Left renal pelvis (tissue), 4 donors: ENCODE results near the gene NEMF. TPM values are rescaled to one million over a fixed set of nuclear protein-coding genes. Genes with fewer than 3 reads are reported as not detected.
"Not testable (repeated sequence)": the region's sequence is repeated elsewhere in the genome, so short reads cannot be mapped to it uniquely, and the experiment has no call there.

Experiments
- DNase-seq, 4 donors: peaks; one replicate each; pipeline ENCODE4 v3.0.0-alpha.2; 2013; ENCODE audit warnings: low read depth in 4 of 4, low spot score in 3 of 4
- polyA plus RNA-seq, 4 donors: library from polyadenylated mRNA; unstranded; fragments of 120-200 nt; gene quantifications; one replicate each; pipeline ENCODE4 v1.2.1, GENCODE V29; 2013; ENCODE audit not compliant: insufficient read length in 4 of 4

The NEMF gene
- polyA plus RNA-seq, 4 donors = 52.8 to 97.6 (median 91.2) TPM

DNA sequence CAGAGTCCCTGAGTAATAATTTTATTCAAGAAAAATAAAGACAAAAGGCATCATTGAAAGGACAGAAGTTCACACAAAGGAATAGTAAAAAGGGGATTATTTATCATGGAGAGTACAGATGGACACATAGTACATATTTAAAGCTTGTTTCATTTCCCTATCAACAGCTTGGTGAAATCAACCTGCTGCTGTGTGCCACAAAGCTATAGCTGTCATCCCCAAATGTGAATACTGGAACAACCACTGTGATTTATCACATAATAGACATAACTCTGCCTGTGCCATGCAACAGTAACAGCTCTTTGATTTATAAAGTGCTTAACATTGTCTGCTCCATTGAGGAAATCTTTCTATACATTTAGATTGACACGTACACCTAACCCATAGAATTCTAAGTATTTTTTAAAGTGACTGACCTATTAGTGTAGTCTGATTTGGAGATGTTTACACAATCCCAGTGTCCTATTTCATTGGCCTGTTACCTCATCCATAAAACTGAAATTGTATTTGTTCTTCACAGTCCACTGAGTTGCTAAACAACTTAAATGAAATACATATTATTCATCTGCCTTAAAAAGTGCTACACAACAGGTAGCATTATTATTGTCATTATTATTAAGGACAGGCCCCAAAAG lies 3.3 kb downstream of the NEMF start:
- no peak for DNase-seq

DNA sequence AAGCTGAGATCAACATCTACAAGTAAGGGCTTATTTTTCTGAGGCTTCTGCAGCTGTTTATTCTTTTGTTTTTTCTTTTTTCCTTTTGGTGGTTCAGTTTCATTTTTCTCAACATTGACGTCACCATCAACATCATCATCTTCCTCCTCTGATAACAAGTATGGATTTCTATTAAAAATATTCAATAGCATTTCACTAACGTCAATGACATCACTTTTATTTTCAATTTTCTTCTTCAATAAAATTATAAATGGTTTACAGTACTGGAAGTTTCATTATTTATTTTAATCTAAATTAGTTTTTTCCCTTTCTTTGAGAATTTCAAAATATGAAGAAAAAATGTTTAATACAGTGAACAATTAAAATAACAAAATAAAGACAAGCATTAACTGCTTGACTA lies 23.9 kb downstream of the NEMF start:
- DNase-seq = no peak

DNA sequence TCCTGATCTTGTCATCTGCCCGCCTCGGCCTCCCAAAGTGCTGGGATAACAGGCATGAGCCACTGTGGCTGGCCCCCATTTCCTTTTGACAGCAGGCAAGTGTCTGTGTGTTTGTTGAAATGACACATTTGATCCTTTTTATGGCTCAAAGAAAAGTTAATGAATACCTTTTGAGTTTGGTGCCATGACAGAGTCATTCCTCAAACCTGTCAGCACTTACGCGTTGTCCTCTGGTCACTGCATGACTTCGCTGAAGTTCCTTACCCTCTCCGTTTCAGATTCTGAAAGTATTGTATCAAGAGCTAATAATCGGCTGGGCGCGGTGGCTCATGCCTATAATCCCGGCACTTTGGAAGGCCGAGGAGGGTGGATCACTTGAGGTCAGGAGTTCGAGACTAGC lies 32.4 kb downstream of the NEMF start:
- no peak for DNase-seq

DNA sequence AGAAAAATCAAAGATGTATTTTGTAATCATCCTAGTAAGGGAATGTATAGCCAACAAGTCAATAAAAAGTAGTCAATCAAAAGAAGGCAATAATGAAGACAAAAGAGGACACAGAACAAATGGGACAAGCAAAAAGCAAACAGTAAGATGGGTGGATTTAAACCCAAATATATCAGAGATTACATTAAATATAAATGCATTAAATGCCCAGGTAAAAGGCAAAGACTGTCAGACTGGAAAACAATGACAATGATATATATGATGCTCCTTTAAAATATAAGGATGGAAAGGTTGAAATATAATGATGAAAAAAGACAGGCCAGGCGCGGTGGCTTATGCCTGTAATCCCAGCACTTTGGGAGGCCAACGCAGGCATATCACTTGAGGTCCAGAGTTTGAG lies 35.7 kb downstream of the NEMF start:
- DNase-seq = no peak

GRCh38 chr14:49816118-49816517 lies 36.5 kb downstream of the NEMF start:
- not testable (repeated sequence) for DNase-seq

- DNase-seq = no peak
Observed at GRCh38 chr14:49808780-49809179, 43.8 kb downstream of the NEMF start.

DNA sequence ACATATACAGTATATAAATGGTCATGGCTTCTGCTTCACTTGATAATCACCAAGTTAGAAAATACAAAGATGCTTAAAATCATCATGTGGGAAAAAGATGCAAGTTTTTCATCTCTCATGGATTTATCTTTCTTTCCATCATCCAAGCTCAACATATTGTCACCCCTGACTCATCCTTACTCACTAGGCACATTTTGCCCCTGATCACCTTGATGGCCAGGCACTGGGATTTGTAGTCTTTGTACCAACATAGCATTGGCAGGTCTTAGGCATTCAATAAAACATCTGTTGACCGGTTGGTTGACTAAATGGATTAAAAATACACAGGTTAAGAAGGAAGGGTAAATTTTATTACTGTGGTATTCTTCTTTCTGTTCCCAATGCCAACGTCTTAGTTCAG lies 56.6 kb downstream of the NEMF start:
- DNase-seq = no peak

GRCh38 chr14:49792618-49793017 lies 60.0 kb downstream of the NEMF start:
- no peak for DNase-seq

DNA sequence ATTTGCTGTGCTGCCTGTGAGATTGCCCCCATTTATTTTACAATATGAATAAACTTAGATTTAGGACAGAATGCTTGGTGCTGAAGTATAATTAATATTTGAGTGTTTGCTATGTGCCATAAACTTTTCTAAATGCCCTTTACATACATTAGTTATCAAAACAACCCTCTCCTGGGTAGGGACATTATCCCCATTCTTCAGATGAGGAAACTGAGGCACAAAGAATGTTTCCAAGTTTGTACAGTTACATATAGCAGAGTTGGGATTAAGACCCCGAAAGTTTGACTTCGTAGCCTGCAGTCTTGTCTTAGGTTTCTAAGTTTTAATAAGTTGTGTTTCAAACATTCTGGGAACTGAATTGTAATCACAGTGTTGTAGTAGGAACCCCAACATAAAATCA lies 66.3 kb downstream of the NEMF start:
- no peak for DNase-seq

GRCh38 chr14:49783394-49784014 lies 69.1 kb downstream of the NEMF start:
- no peak for DNase-seq

- not testable (repeated sequence) for DNase-seq
Observed at GRCh38 chr14:49781040-49781439, 71.5 kb downstream of the NEMF start.

GRCh38 chr14:49778421-49778820 lies 74.2 kb downstream of the NEMF start:
- no peak for DNase-seq

DNA sequence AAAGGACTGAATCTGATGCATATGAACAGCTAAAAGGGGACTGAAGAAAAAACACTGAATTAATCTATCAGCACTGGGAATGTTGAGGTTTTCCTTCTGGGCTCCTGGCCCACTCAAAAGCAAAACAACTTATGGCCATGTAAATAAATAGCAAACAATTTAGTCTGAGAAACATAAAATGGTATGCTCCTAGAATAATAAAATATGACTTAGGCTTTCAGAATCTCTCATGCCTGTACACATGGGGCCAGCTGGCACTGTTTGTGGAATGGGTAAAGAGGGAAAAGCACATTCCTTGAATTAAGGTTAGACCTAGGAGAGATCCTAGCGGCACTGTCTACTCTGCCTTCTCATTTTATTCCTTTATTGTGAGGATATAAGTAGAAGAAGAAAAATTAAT lies 78.5 kb downstream of the NEMF start:
- no peak for DNase-seq

GRCh38 chr14:49771691-49772090 lies 80.9 kb downstream of the NEMF start:
- DNase-seq = not testable (repeated sequence)

GRCh38 chr14:49770212-49770817 lies 82.3 kb downstream of the NEMF start:
- peak in 3 of 4 donors; percentile 17 to 53 (median 33) for DNase-seq

- DNase-seq = no peak
Observed at GRCh38 chr14:49769581-49770211, 82.9 kb downstream of the NEMF start.

GRCh38 chr14:49769171-49769570 lies 83.4 kb downstream of the NEMF start:
- no peak for DNase-seq

- peak in 2 of 4 donors; percentile 39 to 46 for DNase-seq
Observed at GRCh38 chr14:49768301-49769121, 84.1 kb downstream of the NEMF start.

GRCh38 chr14:49767571-49768300 lies 84.9 kb downstream of the NEMF start, which contains the start of gene KLHDC2:
KLHDC2 (plus strand) TSS chr14:49768153; CDS start chr14:49768469, 316 bp downstream.
- peak; percentile 60 to 73 (median 66) for DNase-seq

- no peak for DNase-seq
Observed at GRCh38 chr14:49767270-49767570, 85.4 kb downstream of the NEMF start.
